ENCODE measurements around the gene CREBBP. TPM values are rescaled to one million over a fixed set of nuclear protein-coding genes. Genes with fewer than 3 reads are reported as not detected.

CREBBP gene
- total RNA-seq, 1 experiment from 2014 or later: 79.1 TPM

GRCh38 chr16:3689731-3690130 lies 190.8 kb downstream of the CREBBP start:
- Mint-ChIP-seq H3K27ac (peak overlapping the region in 1 of 3 experiments; percentile 34; a peak in 1 of 7 replicates), H3K36me3 (ENCODE audit: insufficient read depth in 1 of 3, low read depth in 3 of 3) (peaks cover 29 to 65% (median 46%) of the 10 kb centered on the region in 3 experiments; a peak in 6 of 7 replicates), H3K4me1 (peaks cover 4 to 5% of the 10 kb centered on the region in 2 experiments; a peak in 3 of 4 replicates), H3K9me3 (no peaks in the 10 kb centered on the region), H3K4me3 (no peak overlapping the region), H3K27me3 (ENCODE audit: low read depth) (no peaks in the 10 kb centered on the region)
- no peak overlapping the region for H4K8ac ChIP-seq (replicated peaks; ENCODE audit: insufficient read length, low read depth, low read length)
- no peak overlapping the region for H2AK5ac ChIP-seq (ENCODE audit: insufficient read length, low read length)
- no peak overlapping the region for H2BK12ac ChIP-seq (ENCODE audit: insufficient read length, low read depth, low read length)
- no peak overlapping the region for H3K4ac ChIP-seq (ENCODE audit: low read depth, low read length)
- H3K23me2 ChIP-seq (ENCODE audit: insufficient read length, low read depth, low read length, poor library complexity, severe bottlenecking): no peaks in the 10 kb centered on the region
- no peak overlapping the region for H3K56ac ChIP-seq (ENCODE audit: insufficient read length, low read depth, low read length)
- H3K9ac ChIP-seq (ENCODE audit: extremely low read depth, insufficient read length, low read length): no peak overlapping the region
- H3K27me3 ChIP-seq (ENCODE audit: insufficient read depth, low read length): no peaks in the 10 kb centered on the region
- H3K9me3 ChIP-seq (ENCODE audit: control insufficient read depth, low read depth, low read length): no peaks in the 10 kb centered on the region
- no peak overlapping the region for H3T11ph ChIP-seq (ENCODE audit: low read length)
- H2BK20ac ChIP-seq (ENCODE audit: low read depth, low read length, poor library complexity, severe bottlenecking): no peak overlapping the region
- H2BK5ac ChIP-seq (ENCODE audit: insufficient read length, low read length): no peak overlapping the region
- H3K4me2 ChIP-seq (ENCODE audit: insufficient read depth, insufficient read length, low read length): no peak overlapping the region
- no peaks in the 10 kb centered on the region for H3K79me1 ChIP-seq (ENCODE audit: insufficient read depth, low read depth, low read length, poor library complexity, severe bottlenecking)
- no peak overlapping the region for H2BK15ac ChIP-seq (ENCODE audit: low read depth, low read length)
- no peaks in the 10 kb centered on the region for H4K20me1 ChIP-seq (ENCODE audit: control insufficient read depth, insufficient read depth, insufficient read length)
- no peak overlapping the region for H3K18ac ChIP-seq (ENCODE audit: insufficient read length, low read depth, low read length)
- H3K23ac ChIP-seq (ENCODE audit: insufficient read length, low read depth, low read length): no peak overlapping the region
- H3K14ac ChIP-seq (ENCODE audit: insufficient read depth, low read length): no peak overlapping the region
- H2BK120ac ChIP-seq (ENCODE audit: low read depth, low read length, poor library complexity, severe bottlenecking): no peak overlapping the region
- no peaks in the 10 kb centered on the region for H3K4me1 ChIP-seq (ENCODE audit: insufficient read depth, low read length)
- H3K27ac ChIP-seq (ENCODE audit: insufficient read length, low read depth, low read length): no peak overlapping the region
- H3K79me2 ChIP-seq (ENCODE audit: insufficient read depth, low read length): no peaks in the 10 kb centered on the region
- DNase-seq: no peak
- no peak overlapping the region for H2AFZ ChIP-seq (ENCODE audit: low read length)
- H4K5ac ChIP-seq (ENCODE audit: insufficient read length, low read depth, low read length): no peak overlapping the region
- TF ChIP-seq CTCF (conservative IDR thresholded peaks at IDR 0.05): no peak
- WGBS (ENCODE audit: extremely low coverage, insufficient read length, low lambda C conversion rate): no CpG with 5 or more reads among the region's 7 CpGs
- no peak overlapping the region for H4K91ac ChIP-seq (ENCODE audit: insufficient read length, low read depth, low read length)

Measured in H9 (cell line).